Measurements from ENCODE around the gene PIGC. TPM values are rescaled to one million over a fixed set of nuclear protein-coding genes. Genes with fewer than 3 reads are reported as not detected.

PIGC gene
- total RNA-seq = 10 to 100 TPM; 16.6 to 17.4 TPM

DNA sequence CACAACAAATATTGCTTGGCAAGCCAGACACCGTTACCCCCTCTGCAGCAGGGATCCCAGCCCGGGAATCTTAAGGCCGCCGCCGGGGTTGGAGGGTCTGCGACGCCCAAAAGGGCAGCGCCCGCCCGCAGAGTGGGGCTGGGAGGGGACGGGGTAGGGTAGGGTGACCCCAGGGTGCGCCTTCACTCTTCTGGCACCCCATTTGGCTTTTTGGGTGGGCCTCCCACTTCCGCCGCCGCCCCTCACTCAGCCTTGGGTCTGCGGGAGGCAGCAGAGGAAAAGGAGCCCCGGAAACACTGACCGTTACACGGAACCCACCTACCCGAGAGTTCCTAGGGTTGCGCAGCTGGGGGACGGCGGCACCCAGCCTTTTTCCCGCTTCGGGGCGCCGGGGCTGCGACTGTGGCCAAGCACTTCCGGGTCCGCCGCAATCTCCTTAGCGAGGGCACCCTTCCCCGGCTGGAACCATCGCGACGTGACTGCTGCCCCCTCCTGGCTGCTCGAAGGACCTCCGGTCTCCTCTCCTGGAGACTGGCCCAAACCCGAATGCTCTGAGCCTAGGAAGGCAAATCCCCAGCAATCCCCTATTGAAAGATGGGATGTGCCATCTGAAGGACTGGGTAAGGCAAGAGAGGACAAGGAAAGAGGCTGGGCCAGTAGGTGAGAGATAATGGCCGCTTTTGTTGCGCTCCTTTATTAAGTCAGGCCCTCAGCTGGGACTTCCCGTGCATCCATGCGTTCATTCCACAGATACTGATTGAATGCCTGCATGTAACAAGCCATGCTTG is at the start of gene PIGC:
PIGC (minus strand) TSS at position 404 of the 788 bp plus-strand sequence. CDS start 1,447 bp downstream, outside the sequence.
- Mint-ChIP-seq H3K27ac (peak within 1 kb of the TSS; percentile 83), H3K36me3 (peaks cover 11% of the 10 kb centered on the region), H3K27me3 (no peaks in the 10 kb centered on the region), H3K4me1 (ENCODE audit: low read depth) (peaks cover 38% of the 10 kb centered on the region), H3K9me3 (no peaks in the 10 kb centered on the region), H3K4me3 (peak within 1 kb of the TSS; percentile 87)
- ChIA-PET CTCF (interaction anchor here (0.6 to 2.5 kb wide), 25 partner anchors 10 to 1730 kb away, joined by 3 to 18 read pairs (median 4); no protein-coding TSS in a partner anchor), POLR2A (no interaction called here)
- peak; percentile 95 for DNase-seq
- intact Hi-C loops (cut with micrococcal nuclease) = loop anchor here (1.0 to 10.0 kb wide), 4 partner anchors 15 to 659 kb away; partner anchors contain the start of gene METTL13

DNA sequence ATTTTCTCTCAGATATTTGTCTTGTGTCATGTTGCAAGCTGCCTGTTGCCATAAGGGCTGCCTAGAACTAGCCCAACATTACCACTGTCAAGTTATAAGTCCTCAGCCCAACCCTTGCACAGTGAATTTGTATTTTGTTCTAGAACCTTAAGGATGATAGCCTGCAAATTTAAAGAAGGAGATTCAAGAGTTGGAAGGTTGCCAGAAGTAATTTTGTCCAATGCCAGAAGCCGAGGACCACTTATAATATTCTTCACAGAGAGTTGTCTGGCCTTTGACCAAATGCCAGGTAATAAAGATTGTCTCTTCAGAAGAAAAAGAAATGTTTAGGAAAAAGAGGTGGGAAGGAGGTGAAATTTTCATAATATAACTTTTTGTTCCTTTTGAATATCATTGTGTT is 48.6 kb upstream of the PIGC start:
- Mint-ChIP-seq H3K4me3 (no peak overlapping the region), H3K27ac (no peak overlapping the region), H3K27me3 (no peaks in the 10 kb centered on the region), H3K9me3 (no peaks in the 10 kb centered on the region), H3K4me1 (ENCODE audit: low read depth) (peaks cover 5% of the 10 kb centered on the region), H3K36me3 (no peaks in the 10 kb centered on the region)
- ChIA-PET POLR2A (no interaction called here), CTCF (no interaction called here)
- intact Hi-C loops (cut with micrococcal nuclease) = no loop called here
- DNase-seq = no peak

DNA sequence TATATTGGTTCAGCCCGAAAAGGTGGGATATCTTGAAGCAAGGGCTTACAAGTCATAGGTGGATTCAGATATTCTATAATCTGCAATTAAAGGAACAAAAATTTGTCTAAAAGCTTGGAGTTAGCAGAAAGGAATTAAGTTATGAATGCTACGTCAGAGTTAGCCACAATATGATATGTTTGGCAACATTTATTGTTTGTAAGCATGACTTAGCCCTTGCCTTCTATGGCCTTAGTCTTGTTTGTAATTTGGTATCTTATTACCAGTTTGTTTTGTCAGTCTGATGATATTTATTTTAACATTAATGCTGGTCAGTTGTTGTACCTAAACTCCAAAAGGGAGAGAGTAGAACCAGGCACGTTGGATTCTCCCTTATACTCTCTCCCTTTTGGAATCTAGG is 46.0 kb upstream of the PIGC start:
- intact Hi-C loops (cut with micrococcal nuclease) = no loop called here
- no peaks in the 10 kb centered on the region for H3K36me3 Mint-ChIP-seq
- ChIA-PET CTCF (no interaction called here), POLR2A (no interaction called here)
- peaks cover 6% of the 10 kb centered on the region for H3K4me1 Mint-ChIP-seq (ENCODE audit: low read depth)
- no peaks in the 10 kb centered on the region for H3K9me3 Mint-ChIP-seq
- H3K27me3 Mint-ChIP-seq = no peaks in the 10 kb centered on the region
- no peak overlapping the region for H3K4me3 Mint-ChIP-seq
- H3K27ac Mint-ChIP-seq = no peak overlapping the region
- DNase-seq = no peak

DNA sequence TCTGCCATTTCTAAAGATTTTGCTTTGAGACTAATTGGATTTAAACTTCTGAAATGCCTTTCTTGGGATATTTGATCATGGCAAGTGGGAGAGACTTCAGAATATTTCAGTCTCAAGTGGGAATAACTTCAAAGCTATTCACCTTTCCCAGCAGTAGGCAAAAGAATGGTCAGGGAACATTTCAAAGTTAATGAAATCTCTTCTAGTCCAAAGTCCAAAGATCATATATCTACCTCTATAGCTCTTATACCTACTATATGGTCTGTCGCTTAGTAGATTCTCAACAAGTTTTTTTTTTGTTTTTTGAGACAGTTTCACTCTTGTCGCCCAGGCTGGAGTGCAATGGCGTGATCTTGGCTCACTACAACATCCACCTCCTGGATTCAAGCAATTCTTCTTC is 44.5 kb upstream of the PIGC start:
- ChIA-PET POLR2A (no interaction called here), CTCF (no interaction called here)
- no peaks in the 10 kb centered on the region for H3K27me3 Mint-ChIP-seq
- H3K4me1 Mint-ChIP-seq (ENCODE audit: low read depth) = peaks cover 8% of the 10 kb centered on the region
- no peak for DNase-seq
- H3K4me3 Mint-ChIP-seq = no peak overlapping the region
- no peak overlapping the region for H3K27ac Mint-ChIP-seq
- intact Hi-C loops (cut with micrococcal nuclease) = no loop called here
- no peaks in the 10 kb centered on the region for H3K9me3 Mint-ChIP-seq
- no peaks in the 10 kb centered on the region for H3K36me3 Mint-ChIP-seq

DNA sequence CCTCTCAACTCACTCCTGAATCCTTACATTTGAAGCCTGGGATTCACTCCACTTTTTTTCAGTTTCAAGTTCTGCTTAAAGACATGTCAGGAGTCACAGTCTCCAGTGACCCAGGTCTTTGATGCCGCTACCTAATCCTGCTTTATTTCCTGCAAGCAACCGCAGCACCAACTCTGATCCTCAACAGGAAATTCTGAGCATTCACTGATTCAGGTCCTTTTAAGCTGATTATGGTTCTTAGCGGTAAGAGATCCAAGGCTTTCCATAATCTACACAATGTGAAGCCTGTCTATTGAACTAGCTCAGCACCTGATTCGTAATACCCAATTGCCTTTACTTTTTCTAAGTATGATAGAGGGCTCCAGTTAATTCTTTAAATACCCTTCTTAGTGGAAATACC is 43.7 kb upstream of the PIGC start:
- no peak for DNase-seq
- ChIA-PET POLR2A (no interaction called here), CTCF (interaction anchor here (0.8 kb wide), 1 partner anchor 10 kb away, joined by 3 read pairs; no protein-coding TSS in a partner anchor)
- no peaks in the 10 kb centered on the region for H3K9me3 Mint-ChIP-seq
- H3K27ac Mint-ChIP-seq = no peak overlapping the region
- H3K27me3 Mint-ChIP-seq = no peaks in the 10 kb centered on the region
- intact Hi-C loops (cut with micrococcal nuclease) = no loop called here
- H3K4me1 Mint-ChIP-seq (ENCODE audit: low read depth) = peaks cover 8% of the 10 kb centered on the region
- H3K4me3 Mint-ChIP-seq = no peak overlapping the region
- H3K36me3 Mint-ChIP-seq = no peaks in the 10 kb centered on the region

DNA sequence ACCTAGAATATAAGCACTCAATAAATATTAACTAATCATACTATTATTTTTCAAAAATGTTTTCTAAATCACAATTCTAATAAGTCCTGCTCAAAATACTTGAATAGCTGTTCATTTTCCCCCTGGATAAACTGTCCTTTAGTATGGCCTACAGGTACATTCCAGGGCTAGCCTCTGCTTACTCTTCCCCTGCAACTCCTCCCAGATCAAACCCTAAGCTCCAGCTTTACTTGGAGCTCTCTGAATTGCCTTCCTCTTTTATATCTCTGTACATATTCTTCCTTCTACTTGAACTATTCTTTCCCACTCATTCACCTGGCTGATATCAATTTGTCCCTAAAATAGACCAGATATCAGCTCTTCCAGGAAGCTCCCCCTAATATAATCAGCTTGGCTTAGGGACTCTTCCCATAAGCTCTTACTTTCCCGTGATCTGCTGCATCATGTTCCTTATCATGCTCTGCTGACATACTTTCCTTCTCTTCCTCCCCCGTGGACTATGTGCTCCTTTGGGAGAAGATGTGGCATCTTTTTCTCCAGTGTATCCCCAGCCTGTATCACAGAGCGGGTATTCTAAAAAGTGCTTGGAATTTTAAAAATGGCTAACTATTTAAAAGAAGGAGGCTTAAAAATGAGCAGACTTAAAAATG is 43.1 kb upstream of the PIGC start:
- no peaks in the 10 kb centered on the region for H3K36me3 Mint-ChIP-seq
- no peaks in the 10 kb centered on the region for H3K27me3 Mint-ChIP-seq
- no peaks in the 10 kb centered on the region for H3K9me3 Mint-ChIP-seq
- no peak for DNase-seq
- H3K4me3 Mint-ChIP-seq = no peak overlapping the region
- no peak overlapping the region for H3K27ac Mint-ChIP-seq
- intact Hi-C loops (cut with micrococcal nuclease) = no loop called here
- POLR2A ChIA-PET = no interaction called here
- H3K4me1 Mint-ChIP-seq (ENCODE audit: low read depth) = peaks cover 8% of the 10 kb centered on the region
- CTCF ChIA-PET = interaction anchor here (0.6 to 0.8 kb wide), 2 partner anchors 10 to 50 kb away, joined by 3 read pairs; no protein-coding TSS in a partner anchor

DNA sequence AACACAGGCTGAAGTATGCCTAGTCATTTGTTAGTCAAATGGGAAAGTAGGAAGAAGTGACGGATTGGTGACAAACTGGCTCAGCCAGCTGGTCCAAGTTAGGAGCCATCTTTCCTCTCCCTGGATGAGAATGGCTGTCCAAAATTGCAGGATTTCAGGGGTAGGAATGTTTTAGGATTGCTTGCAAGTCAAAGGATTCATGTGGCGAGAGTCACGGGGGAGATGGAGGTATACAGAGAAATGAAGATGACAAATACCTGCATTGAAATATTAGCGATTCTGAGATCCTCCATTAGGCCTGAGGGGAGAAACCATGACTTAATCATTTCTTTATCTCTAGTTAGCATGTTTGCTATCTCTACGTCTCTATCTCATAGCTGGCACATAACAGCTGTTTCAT is 41.8 kb upstream of the PIGC start:
- DNase-seq = no peak
- POLR2A ChIA-PET = no interaction called here
- H3K36me3 Mint-ChIP-seq = no peaks in the 10 kb centered on the region
- H3K4me3 Mint-ChIP-seq = no peak overlapping the region
- no peaks in the 10 kb centered on the region for H3K9me3 Mint-ChIP-seq
- H3K27me3 Mint-ChIP-seq = no peaks in the 10 kb centered on the region
- no peak overlapping the region for H3K27ac Mint-ChIP-seq
- H3K4me1 Mint-ChIP-seq (ENCODE audit: low read depth) = peaks cover 8% of the 10 kb centered on the region
- CTCF ChIA-PET = no interaction called here
- intact Hi-C loops (cut with micrococcal nuclease) = no loop called here

DNA sequence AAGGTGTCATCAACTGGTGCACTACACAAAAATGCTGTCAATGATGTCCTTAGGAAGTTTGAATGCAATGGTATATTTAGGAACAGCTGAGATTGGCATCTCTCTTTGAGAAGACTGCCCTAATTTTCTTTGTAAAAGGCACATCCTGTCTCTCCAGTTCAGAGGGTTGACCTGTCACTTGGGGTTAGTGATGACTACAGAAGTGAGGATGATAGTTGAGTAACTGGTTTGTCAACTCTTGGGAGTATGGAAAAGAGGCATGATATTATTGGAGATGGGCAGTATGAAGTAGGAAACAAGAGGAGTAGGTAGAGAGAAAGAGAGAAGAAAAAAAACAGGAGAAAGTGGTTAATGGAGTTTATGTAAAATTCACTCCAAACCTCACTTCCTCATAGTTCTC is 40.4 kb upstream of the PIGC start:
- ChIA-PET CTCF (no interaction called here), POLR2A (no interaction called here)
- no peak for DNase-seq
- Mint-ChIP-seq H3K27me3 (peaks cover 3% of the 10 kb centered on the region), H3K36me3 (no peaks in the 10 kb centered on the region), H3K27ac (no peak overlapping the region), H3K9me3 (no peaks in the 10 kb centered on the region), H3K4me3 (no peak overlapping the region), H3K4me1 (ENCODE audit: low read depth) (peaks cover 13% of the 10 kb centered on the region)
- intact Hi-C loops (cut with micrococcal nuclease) = no loop called here

DNA sequence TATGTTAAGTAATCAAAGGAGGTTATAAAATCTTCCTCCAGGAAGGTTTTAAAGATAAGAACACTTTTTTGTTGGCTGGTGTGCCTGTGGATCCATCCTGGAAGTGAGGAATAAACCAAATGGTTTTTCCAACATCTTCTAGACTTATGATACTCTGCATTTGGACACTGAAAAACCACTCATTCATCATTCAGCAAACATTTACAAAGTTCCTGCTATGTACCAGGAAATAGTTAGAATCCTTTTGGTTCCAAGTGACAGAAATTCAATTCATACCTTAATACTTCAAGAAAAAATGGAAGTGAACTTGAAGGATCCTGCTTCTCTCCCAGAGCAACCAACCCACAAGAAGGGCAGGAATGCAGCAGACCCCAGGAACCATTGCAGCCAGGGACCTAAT is 39.6 kb upstream of the PIGC start:
- Mint-ChIP-seq H3K4me1 (ENCODE audit: low read depth) (peaks cover 13% of the 10 kb centered on the region), H3K27me3 (peaks cover 3% of the 10 kb centered on the region), H3K9me3 (no peaks in the 10 kb centered on the region), H3K27ac (no peak overlapping the region), H3K36me3 (no peaks in the 10 kb centered on the region), H3K4me3 (no peak overlapping the region)
- ChIA-PET POLR2A (no interaction called here), CTCF (no interaction called here)
- DNase-seq = no peak
- intact Hi-C loops (cut with micrococcal nuclease) = no loop called here

DNA sequence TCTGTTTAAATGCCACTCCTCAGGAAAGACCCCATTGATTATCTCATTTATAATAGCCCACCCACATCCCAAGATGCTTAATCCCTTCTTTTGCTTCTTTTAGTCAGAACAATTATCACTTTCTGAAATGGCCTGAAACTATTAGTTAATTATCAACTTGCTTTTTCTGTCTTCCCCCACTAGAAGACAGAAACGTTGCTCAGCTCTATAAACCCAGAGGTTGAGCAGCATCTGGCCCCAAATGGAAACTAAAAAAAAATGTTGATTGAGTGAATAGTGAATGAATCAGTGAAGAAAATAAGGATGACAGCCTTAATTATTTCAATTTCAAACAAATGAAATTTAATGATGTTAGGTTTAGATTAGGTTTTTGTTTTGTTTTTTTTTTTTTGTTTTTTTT is 38.2 kb upstream of the PIGC start:
- ChIA-PET POLR2A (no interaction called here), CTCF (no interaction called here)
- peaks cover 7% of the 10 kb centered on the region for H3K4me1 Mint-ChIP-seq (ENCODE audit: low read depth)
- DNase-seq = no peak
- intact Hi-C loops (cut with micrococcal nuclease) = no loop called here
- H3K27me3 Mint-ChIP-seq = peaks cover 3% of the 10 kb centered on the region
- no peak overlapping the region for H3K27ac Mint-ChIP-seq
- H3K9me3 Mint-ChIP-seq = no peaks in the 10 kb centered on the region
- no peaks in the 10 kb centered on the region for H3K36me3 Mint-ChIP-seq
- H3K4me3 Mint-ChIP-seq = no peak overlapping the region

DNA sequence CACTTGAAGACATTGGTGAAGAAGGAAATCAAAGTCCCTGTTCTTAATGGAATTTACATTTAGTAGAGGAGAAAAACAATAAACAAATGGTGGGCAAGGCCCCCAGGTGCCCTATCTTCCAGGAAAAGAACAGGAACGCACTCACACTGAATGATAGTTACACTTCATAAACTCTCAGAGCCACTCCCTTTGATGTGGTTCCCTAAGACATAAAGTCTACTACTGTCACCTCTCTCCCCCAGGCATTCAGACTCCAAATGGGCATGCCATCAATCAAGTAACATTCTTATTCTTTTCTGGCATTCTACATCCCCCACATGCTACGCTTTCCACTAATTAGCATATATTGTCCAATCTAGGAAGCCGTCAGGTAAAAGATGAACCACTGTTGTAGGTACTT is 36.6 kb upstream of the PIGC start:
- POLR2A ChIA-PET = no interaction called here
- Mint-ChIP-seq H3K36me3 (no peaks in the 10 kb centered on the region), H3K4me1 (ENCODE audit: low read depth) (peaks cover 7% of the 10 kb centered on the region), H3K9me3 (no peaks in the 10 kb centered on the region), H3K27ac (no peak overlapping the region), H3K27me3 (peaks cover 3% of the 10 kb centered on the region), H3K4me3 (no peak overlapping the region)
- CTCF ChIA-PET = no interaction called here
- intact Hi-C loops (cut with micrococcal nuclease) = no loop called here
- DNase-seq = no peak

DNA sequence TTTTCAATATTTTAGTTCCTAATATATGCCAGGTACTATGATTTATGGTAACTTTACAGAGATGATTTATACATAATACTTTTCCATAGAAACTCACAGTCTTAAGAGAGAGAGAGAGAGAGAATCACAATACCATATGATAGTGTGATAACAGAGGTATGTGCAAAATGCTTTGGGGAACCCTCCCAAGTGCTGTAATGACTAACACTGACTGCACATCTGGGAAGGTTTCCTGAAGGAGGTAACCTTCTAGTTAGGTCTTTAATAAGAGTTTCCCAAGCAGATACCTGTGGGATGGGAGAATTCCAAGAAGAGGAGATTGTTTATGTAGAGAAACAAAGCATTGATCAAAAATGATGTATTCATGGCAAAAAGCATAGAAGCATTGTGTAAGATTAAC is 34.6 kb upstream of the PIGC start:
- no peaks in the 10 kb centered on the region for H3K36me3 Mint-ChIP-seq
- peaks cover 3% of the 10 kb centered on the region for H3K27me3 Mint-ChIP-seq
- no peak overlapping the region for H3K4me3 Mint-ChIP-seq
- peaks cover 5% of the 10 kb centered on the region for H3K4me1 Mint-ChIP-seq (ENCODE audit: low read depth)
- no peak overlapping the region for H3K27ac Mint-ChIP-seq
- H3K9me3 Mint-ChIP-seq = no peaks in the 10 kb centered on the region
- CTCF ChIA-PET = no interaction called here
- no peak for DNase-seq
- intact Hi-C loops (cut with micrococcal nuclease) = no loop called here
- POLR2A ChIA-PET = no interaction called here

DNA sequence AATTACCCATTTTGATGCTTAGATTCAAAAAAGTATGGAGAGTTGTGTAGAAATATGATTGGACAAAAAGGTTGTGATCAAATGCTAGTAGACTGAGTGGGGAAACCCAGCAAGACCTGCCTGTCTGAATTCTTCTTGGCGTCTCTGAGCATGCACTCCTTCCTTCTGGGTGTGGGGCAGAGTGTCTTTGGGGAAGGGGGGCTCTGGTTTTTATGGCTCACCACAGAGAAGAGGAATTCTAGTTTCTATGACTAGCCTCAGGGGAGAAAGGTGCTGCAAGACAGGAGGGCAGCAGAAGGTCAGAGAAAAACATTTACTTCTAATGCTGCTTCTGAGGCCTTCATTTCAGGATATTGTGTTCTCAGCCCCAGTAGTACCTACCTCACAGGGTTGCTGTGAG is 33.9 kb upstream of the PIGC start:
- ChIA-PET CTCF (no interaction called here), POLR2A (no interaction called here)
- peaks cover 7% of the 10 kb centered on the region for H3K27me3 Mint-ChIP-seq
- peaks cover 5% of the 10 kb centered on the region for H3K4me1 Mint-ChIP-seq (ENCODE audit: low read depth)
- no peak for DNase-seq
- no peak overlapping the region for H3K4me3 Mint-ChIP-seq
- no peaks in the 10 kb centered on the region for H3K9me3 Mint-ChIP-seq
- intact Hi-C loops (cut with micrococcal nuclease) = no loop called here
- no peak overlapping the region for H3K27ac Mint-ChIP-seq
- H3K36me3 Mint-ChIP-seq = no peaks in the 10 kb centered on the region

All from activated CD4-positive, alpha-beta memory T cell treated with anti-CD3 and anti-CD28 coated beads for 36 hours (primary cell).